Ovary (tissue), 9 donors: Measurements from ENCODE around the gene S100A14. TPM values are rescaled to one million over a fixed set of nuclear protein-coding genes. Genes with fewer than 3 reads are reported as not detected.
"Not testable (repeated sequence)": the region's sequence is repeated elsewhere in the genome, so short reads cannot be mapped to it uniquely, and the experiment has no call there.

Experiments
- DNase-seq, 5 donors: peaks; one replicate each; pipeline ENCODE4 v3.0.0-alpha.2; 2019 to 2020
- H3K27ac ChIP-seq, 2 donors: fragments of 200-600 bp; one replicate each; pipeline versions ENCODE4 v1.5.1 to v1.8.0; 2019 to 2022
- H3K27me3 ChIP-seq: fragments of 200-600 bp; one replicate; pipeline ENCODE4 v1.8.0; 2022
- H3K36me3 ChIP-seq: fragments of 200-600 bp; sonication (generic); one replicate; pipeline ENCODE4 v1.5.1; 2019
- H3K4me1 ChIP-seq: one replicate; pipeline ENCODE4 v1.8.1; 2013; ENCODE audit warnings: mild to moderate bottlenecking, moderate library complexity; ENCODE audit not compliant: insufficient read depth
- H3K4me3 ChIP-seq: fragments of 200-600 bp; sonication (generic); one replicate; pipeline ENCODE4 v1.5.1; 2017
- H3K9me3 ChIP-seq, 2 donors: fragments of 200-600 bp in 1 of 2; sonication (generic) in 1 of 2; one replicate each; pipeline versions ENCODE4 v1.5.1 to v1.8.1; 2013 to 2019; ENCODE audit warnings: mild to moderate bottlenecking in 1 of 2, moderate library complexity in 1 of 2
- CTCF ChIP-seq, 3 donors: fragments of 450-650 bp in 2 of 3; fragments of 200-600 bp in 1 of 3; IDR thresholded peaks; one replicate each; pipeline versions ENCODE4 v1.5.1 to v1.8.0; 2016 to 2022; ENCODE audit warnings: antibody characterized with exemption in 3 of 3, mild to moderate bottlenecking in 1 of 3
- EP300 ChIP-seq: sonication (generic); formaldehyde crosslinking; IDR thresholded peaks from one replicate; pipeline ENCODE4 v1.6.1; 2017; ENCODE audit warnings: antibody characterized with exemption
- POLR2A ChIP-seq: fragments of 450-650 bp; IDR thresholded peaks from one replicate; pipeline ENCODE4 v1.6.1; 2017; ENCODE audit warnings: antibody characterized with exemption, mild to moderate bottlenecking, moderate library complexity
- WGBS, 3 donors: extraction: QIAGEN DNeasy Blood & Tissue Kit in 1 of 3; methylation state at CpG; one replicate each; pipeline versions ENCODE4 v1.1.5 to v1.1.7; 2013 to 2017; 5-methylcytosine and 5-hydroxymethylcytosine counted together
- intact Hi-C, 4 donors: fragments of 100-400 bp; cut with DNase I; formaldehyde crosslinking; loops; one replicate each; pipeline versions ENCODE4 v1.11.0 to v1.15.1; 2022 to 2023
- polyA plus RNA-seq, 2 donors: library from polyadenylated mRNA; stranded (reverse); fragments of 200-250 nt in 1 of 2; fragments of 350-450 nt in 1 of 2; fragmentation: Illumina TruSeq in 1 of 2; extraction: RNeasy Lipid Tissue Mini Kit (QIAGEN cat#74804) in 1 of 2; gene quantifications; one replicate each; pipeline ENCODE4 v1.2.3, GENCODE V29; 2013 to 2014
- total RNA-seq, 7 donors: library from RNA; depleted of rRNA in 2 of 7; stranded (reverse); fragments of >200 nt in 2 of 7; fragmentation: NEBNext Ultra II Directional in 3 of 7; extraction: Animal tissue kit (Norgen Biotek cat#: 25700) in 3 of 7; gene quantifications; one replicate each; pipeline versions ENCODE4 v1.1.0 to v1.2.4, GENCODE V29; 2016 to 2023
- donor health status: DM: no; HTN: no; CAD: no; lungs with moderate emphysema.
- donor health status: DM: no; HTN: no; CAD: no.
- donor health status: Bipolar disorder and iron deficiency.
- donor health status: DM: yes; HTN: yes; CAD: no.
- donor health status: DM: no; HTN: no; CAD: no.
- donor health status: DM: yes; HTN: yes; CAD: no.

S100A14 gene
- total and polyA plus RNA-seq, 9 donors: 0.40 to 19.8 (median 2.1) TPM; not detected in 2

- Histone ChIP-seq H3K36me3 (no peaks in the 10 kb centered on the region), H3K9me3 (no peaks in the 10 kb centered on the region), H3K27ac (no peak overlapping the region), H3K4me3 (no peak overlapping the region), H3K27me3 (no peaks in the 10 kb centered on the region), H3K4me1 (peaks cover 1% of the 10 kb centered on the region)
- TF ChIP-seq CTCF (IDR thresholded peaks at IDR 0.05) (no peak), POLR2A (no peak), EP300 (no peak)
- intact Hi-C loops: loop anchor here in 2 of 4 donors (5.0 to 10.0 kb wide), 3 partner anchors 46 to 196 kb away; partner anchors contain the start of genes ILF2 (in 1 of the 2), S100A1 (in 1 of the 2), S100A13 (in 1 of the 2) and SLC27A3 (in 1 of the 2)
- DNase-seq: no peak
These were observed 37.6 kb downstream of the S100A14 start for GRCh38 chr1:153578490-153578889.

- no peak overlapping the region for H3K4me3 ChIP-seq
- intact Hi-C loops: loop anchor here in 2 of 4 donors (5.0 to 10.0 kb wide), 3 partner anchors 47 to 197 kb away; partner anchors contain the start of genes ILF2 (in 1 of the 2), S100A1 (in 1 of the 2), S100A13 (in 1 of the 2) and SLC27A3 (in 1 of the 2)
- no peak for DNase-seq
- H3K36me3 ChIP-seq: no peaks in the 10 kb centered on the region
- no peaks in the 10 kb centered on the region for H3K27me3 ChIP-seq
- no peaks in the 10 kb centered on the region for H3K9me3 ChIP-seq
- no peak overlapping the region for H3K27ac ChIP-seq
- TF ChIP-seq POLR2A (no peak), CTCF (IDR thresholded peaks at IDR 0.05) (no peak), EP300 (no peak)
- peaks cover 2% of the 10 kb centered on the region for H3K4me1 ChIP-seq
- WGBS, 3 donors: 83 to 88% (median 84%) methylated on average over 9 of the region's 9 CpGs
These were observed 38.5 kb downstream of the S100A14 start for GRCh38 chr1:153577624-153578051.

GRCh38 chr1:153577138-153577537 lies 39.0 kb downstream of the S100A14 start:
- intact Hi-C loops: loop anchor here in 2 of 4 donors (5.0 to 10.0 kb wide), 3 partner anchors 48 to 198 kb away; partner anchors contain the start of genes ILF2 (in 1 of the 2), S100A1 (in 1 of the 2), S100A13 (in 1 of the 2) and SLC27A3 (in 1 of the 2)
- no peak overlapping the region for H3K4me3 ChIP-seq
- no peak overlapping the region for H3K27ac ChIP-seq
- no peaks in the 10 kb centered on the region for H3K9me3 ChIP-seq
- H3K36me3 ChIP-seq: no peaks in the 10 kb centered on the region
- no peaks in the 10 kb centered on the region for H3K27me3 ChIP-seq
- peaks cover 2% of the 10 kb centered on the region for H3K4me1 ChIP-seq
- WGBS, 3 donors: 83 to 91% (median 85%) methylated on average over 4 of the region's 4 CpGs
- no peak for DNase-seq
- TF ChIP-seq EP300 (no peak), POLR2A (no peak), CTCF (IDR thresholded peaks at IDR 0.05) (no peak)

GRCh38 chr1:153575497-153575896 lies 40.6 kb downstream of the S100A14 start:
- H3K27ac ChIP-seq, H3K27me3 ChIP-seq, H3K9me3 ChIP-seq, H3K36me3 ChIP-seq, H3K4me3 ChIP-seq, DNase-seq, H3K4me1 ChIP-seq: not testable (repeated sequence)
- 87 to 89% (median 88%) methylated on average over 10 of the region's 10 CpGs for WGBS, 3 donors
- intact Hi-C loops: loop anchor here in 2 of 4 donors (5.0 to 10.0 kb wide), 3 partner anchors 49 to 199 kb away; partner anchors contain the start of genes ILF2 (in 1 of the 2), S100A1 (in 1 of the 2), S100A13 (in 1 of the 2) and SLC27A3 (in 1 of the 2)

GRCh38 chr1:153575081-153575491 lies 41.0 kb downstream of the S100A14 start:
- intact Hi-C loops: loop anchor here in 2 of 4 donors (5.0 to 10.0 kb wide), 3 partner anchors 50 to 200 kb away; partner anchors contain the start of genes ILF2 (in 1 of the 2), S100A1 (in 1 of the 2), S100A13 (in 1 of the 2) and SLC27A3 (in 1 of the 2)
- H3K27ac ChIP-seq: not testable (repeated sequence)
- 91 to 93% (median 93%) methylated on average over 17 to 35 of the region's 35 CpGs for WGBS, 3 donors

More at GRCh38 chr1:153575081-153575491, 41.0 kb downstream of the S100A14 start:
- not testable (repeated sequence) for H3K27me3 ChIP-seq, H3K36me3 ChIP-seq, H3K4me1 ChIP-seq, DNase-seq, H3K4me3 ChIP-seq, H3K9me3 ChIP-seq
